ENCODE results near the gene AFF2.

The AFF2 gene

DNA sequence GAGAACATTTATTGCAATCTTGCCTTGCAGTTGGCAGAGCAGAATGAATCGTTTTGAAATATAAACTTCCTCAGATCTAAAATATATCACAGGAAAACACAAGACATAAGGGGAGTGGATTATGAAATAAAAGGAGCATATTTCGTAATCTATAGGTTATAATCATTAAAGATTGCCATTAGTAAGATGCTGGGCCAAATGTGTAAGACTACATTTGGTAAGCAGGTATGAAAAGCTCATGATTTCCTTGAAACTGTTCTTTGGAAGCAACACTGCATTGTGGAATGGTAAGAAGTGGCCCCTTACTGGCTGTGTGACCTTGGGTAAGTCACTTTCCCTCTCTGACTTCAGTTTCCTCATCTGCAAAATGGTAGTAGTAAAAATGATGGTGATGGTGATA, 68.3 kb downstream of the AFF2 start:
- no peak for DNase-seq (ENCODE audit: low spot score)
- TF ChIP-seq CTCF (IDR thresholded peaks at IDR 0.05; ENCODE audit: extremely low read depth, missing control alignments), result no peak

DNA sequence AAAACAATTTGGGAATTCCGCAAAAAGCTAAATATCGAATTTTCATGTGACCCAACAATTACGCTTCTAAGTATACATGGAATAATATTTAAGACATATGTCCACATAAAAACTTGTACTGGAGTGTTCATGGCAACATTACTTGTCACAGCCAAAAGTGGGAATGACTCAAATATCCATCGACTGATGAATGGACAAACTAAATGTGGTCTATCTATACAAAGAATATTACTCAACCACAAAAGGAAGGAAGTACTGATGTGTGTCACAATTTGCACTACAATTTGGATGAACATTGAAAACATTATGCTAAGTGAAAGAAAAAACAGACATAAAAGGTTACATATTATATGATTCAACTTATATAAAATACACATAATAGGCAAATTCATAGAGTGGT, 71.9 kb downstream of the AFF2 start:
- no peak for DNase-seq (ENCODE audit: low spot score)
- no peak for TF ChIP-seq CTCF (IDR thresholded peaks at IDR 0.05; ENCODE audit: extremely low read depth, missing control alignments)

GRCh38 chrX:148573119-148573518, 72.7 kb downstream of the AFF2 start:
- no peak for DNase-seq (ENCODE audit: low spot score)
- no peak for TF ChIP-seq CTCF (IDR thresholded peaks at IDR 0.05; ENCODE audit: extremely low read depth, missing control alignments)

DNA sequence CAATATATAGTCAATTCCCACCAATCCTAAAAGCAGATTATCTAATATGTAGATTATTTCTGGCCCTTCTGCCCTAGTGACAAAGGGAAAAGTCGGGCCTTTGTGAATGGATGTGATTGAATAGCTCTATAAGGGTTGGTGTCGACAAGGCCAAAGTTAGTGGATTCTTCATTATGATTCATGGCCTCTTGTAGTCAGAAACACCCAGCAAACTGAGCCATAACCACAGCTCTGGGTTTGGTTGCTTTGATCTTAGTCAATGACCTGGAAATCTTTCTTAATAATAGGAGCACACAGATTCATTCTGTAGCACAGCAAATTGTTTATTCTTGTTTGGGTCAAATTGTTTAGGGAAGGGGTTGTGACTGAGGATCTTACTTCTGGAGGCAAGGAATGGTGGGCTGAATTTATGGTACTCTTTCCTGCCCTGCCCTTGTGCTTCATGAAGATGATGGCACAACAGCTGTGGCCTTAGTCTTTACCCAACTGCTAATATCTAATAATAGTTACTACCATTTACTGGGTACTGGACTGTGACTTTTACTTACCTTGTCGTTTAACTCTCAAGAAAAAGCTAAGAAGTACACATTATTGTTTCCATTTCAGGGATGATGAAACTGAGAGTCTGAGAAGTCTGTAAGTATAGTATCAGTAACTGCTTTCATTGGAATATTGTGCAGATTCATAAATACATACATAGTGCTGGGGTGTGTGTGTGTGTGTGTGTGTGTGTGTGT, 74.0 kb downstream of the AFF2 start:
- no peak for TF ChIP-seq CTCF (IDR thresholded peaks at IDR 0.05; ENCODE audit: extremely low read depth, missing control alignments)
- DNase-seq (ENCODE audit: low spot score), result no peak

DNA sequence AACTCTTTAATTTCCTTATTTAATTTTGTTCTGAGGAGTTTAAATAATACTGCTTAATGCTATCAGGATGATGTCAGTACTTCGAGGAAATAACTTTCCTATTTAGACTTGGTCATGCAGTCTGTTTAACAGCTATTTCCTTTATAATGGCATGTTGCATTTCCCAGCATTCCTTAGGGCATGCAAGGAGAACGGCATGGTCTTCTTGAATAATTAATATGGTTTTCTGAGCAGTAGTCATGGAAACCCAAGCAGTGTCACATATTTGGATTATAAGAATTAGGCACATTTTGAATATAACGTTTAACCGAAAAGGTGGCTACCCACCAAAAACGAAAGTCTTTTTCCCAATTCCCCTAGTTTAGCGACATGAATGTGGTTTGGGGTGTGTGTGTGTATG, 76.0 kb downstream of the AFF2 start:
- no peak for DNase-seq (ENCODE audit: low spot score)
- no peak for TF ChIP-seq CTCF (IDR thresholded peaks at IDR 0.05; ENCODE audit: extremely low read depth, missing control alignments)

DNA sequence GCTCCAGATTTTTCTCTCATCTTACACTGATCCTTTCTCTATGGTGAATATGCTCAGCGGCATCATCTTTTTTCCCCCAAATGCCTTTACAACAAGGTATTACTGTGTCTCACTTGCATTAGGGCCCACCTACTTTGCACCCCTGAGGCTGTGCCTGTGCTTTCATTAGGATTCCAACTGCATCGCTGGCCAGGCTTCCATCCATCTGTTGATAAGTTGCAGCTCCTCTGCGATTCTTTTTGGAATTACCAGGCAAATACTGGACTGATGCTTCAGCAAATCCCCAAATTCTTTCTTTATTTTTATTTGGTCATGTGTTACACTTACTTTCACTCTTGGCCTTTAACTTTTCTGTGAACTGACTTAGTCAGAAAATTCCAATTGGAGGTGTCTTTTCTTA, 77.3 kb downstream of the AFF2 start:
- DNase-seq (ENCODE audit: low spot score), result no peak
- no peak for TF ChIP-seq CTCF (IDR thresholded peaks at IDR 0.05; ENCODE audit: extremely low read depth, missing control alignments)

- no peak for DNase-seq (ENCODE audit: low spot score)
- no peak for TF ChIP-seq CTCF (IDR thresholded peaks at IDR 0.05; ENCODE audit: extremely low read depth, missing control alignments)
Measured at GRCh38 chrX:148580016-148580415, 79.6 kb downstream of the AFF2 start.

Measured in GM20000 (cell line).